Stimulated activated CD4-positive, alpha-beta T cell treated with anti-CD3 and anti-CD28 coated beads, Interleukin-2, amount 100 ng/mL, for 4 hours (primary cell): ENCODE measurements around the gene IL20RB.
A peak's percentile ranks its signal among the peaks of the same experiment; 100 is the strongest.

ENCODE experiments used
- DNase-seq: peaks from one replicate; pipeline ENCODE4 v3.0.0-alpha.2; 2020; ENCODE audit warnings: low read depth

IL20RB gene

GRCh38 chr3:136957751-136958288, at the start of gene IL20RB:
Gene IL20RB, plus strand, starts transcription at chr3:136957983. Its CDS starts 131 bp downstream, at chr3:136958114.
- no peak for DNase-seq

- DNase-seq = no peak
These were observed 49.5 kb upstream of the IL20RB start for GRCh38 chr3:136908297-136908696.

GRCh38 chr3:136909187-136909586, 48.6 kb upstream of the IL20RB start:
- no peak for DNase-seq

DNA sequence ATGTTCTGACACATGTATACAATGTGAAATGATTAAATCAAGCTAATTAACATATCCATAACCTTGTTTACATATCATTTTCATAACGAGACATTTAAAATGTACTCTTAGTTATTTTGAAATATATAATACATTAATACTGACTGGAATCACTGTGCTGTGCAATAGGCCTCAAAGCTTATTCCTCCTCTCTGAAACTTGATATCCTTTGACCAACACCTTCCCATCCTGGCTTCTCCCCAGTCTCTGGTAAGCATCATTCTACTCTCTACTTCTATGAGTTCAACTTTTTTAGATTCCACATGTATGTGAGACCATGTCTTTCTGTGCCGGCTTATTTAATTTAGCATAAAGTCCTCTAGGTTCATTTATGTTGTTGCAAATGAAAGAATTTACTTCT, 47.1 kb upstream of the IL20RB start:
- DNase-seq = no peak

DNA sequence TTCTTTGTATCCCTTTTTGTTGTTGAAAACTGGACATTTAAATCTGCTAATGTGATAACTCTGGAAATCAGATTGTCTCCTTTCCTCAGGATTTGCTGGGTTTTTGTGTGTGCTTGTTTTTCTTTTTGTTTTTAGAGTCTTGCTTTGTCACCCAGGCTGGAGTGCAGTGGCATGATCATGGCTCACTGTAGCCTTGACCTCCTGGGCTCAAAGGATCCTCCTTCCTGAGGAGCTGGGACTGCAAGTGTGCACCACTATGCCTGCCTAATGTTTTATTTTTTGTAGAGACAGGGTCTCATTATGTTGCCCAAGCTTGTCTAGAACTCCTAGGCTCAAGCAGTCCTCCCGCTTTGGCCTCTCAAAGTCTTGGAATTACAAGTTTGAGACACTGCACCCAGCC, 44.6 kb upstream of the IL20RB start:
- DNase-seq = no peak

DNA sequence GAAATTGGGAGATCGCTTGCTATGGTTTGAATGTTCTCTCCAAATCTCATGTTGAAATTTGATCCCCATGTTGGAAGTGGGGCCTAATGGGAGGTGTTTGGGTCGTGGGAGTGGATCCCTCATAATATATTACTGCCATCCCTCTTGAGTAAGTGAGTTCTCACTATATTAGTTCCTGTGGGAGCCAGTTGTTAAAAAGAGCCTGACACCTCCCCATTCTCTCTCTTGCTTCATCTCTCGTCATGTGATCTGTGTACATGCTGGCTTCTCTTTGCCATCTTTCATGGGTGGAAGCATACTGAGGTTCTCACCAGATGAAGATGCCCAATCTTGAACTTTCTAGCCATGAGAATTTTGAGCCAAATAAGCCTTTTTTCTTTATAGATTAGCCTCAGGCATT, 43.0 kb upstream of the IL20RB start:
- DNase-seq = no peak

- DNase-seq = no peak
These were observed 41.6 kb upstream of the IL20RB start for GRCh38 chr3:136916223-136916622.

DNA sequence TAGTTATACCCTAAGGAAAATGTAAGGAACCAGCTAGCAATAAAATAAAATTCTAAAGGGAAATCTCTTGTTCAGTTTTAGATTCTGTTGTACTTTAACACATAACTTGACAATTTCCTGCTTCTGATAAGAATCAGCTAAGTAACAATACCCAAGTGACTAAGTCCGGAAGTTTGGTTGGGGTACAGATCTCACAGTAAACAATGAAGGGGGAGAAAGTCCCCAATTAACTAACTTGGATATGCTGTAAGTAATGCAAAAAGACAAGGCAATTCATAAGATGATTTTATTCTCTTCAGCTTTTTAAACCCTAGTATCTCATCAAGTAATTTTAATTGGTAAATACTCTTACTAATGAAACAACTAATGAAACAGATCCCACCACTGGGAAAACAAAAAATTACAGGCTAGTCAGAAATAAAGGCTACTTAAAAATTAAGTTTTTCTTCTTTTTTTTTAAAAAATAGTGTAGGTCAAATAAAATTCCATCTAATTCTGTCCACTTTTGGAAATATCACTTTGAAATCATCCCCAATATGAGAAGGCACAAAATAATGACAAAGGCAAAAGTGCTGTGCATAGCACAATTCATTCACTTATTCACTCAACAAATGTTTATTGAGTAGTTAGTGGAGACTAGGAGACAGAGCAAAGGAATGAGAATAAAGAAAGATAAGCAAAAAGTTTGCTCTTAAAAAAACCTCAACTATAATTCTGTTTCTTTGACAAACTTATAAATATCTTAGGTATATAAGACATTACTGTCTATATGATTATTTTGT, 37.8 kb upstream of the IL20RB start:
- DNase-seq = peak; percentile 19

DNA sequence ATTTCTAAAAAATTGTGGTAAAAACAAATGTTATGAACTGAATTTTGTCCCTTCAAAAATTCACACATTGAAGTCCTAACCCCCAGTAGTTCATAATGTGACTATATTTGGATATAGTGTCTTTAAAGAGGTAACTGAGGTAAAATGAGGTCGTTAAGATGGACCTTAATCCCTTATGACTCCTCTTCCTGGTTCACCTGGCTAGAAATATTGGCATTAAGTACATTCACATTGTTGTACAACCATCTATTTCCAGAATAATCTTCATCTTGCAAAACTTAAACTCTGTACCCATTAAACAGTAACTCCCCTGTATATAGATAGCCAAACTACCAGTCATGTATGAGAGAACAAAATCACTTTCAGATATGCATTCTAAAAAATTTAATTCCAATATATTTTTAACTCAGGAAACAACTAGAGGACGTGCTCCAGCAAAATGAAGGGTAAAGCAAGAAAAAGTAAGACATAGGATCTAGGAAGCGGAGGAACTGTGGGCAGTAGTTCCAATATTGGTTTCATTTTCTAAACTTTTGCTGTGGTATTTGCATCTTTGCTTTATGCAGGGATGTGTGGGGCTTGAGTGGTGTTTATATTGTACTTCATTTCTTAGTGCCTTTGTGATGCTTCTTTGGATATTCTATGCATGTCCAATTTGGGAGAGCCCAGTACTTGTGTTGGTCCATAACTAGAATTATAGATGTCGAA, 36.7 kb upstream of the IL20RB start:
- no peak for DNase-seq

DNA sequence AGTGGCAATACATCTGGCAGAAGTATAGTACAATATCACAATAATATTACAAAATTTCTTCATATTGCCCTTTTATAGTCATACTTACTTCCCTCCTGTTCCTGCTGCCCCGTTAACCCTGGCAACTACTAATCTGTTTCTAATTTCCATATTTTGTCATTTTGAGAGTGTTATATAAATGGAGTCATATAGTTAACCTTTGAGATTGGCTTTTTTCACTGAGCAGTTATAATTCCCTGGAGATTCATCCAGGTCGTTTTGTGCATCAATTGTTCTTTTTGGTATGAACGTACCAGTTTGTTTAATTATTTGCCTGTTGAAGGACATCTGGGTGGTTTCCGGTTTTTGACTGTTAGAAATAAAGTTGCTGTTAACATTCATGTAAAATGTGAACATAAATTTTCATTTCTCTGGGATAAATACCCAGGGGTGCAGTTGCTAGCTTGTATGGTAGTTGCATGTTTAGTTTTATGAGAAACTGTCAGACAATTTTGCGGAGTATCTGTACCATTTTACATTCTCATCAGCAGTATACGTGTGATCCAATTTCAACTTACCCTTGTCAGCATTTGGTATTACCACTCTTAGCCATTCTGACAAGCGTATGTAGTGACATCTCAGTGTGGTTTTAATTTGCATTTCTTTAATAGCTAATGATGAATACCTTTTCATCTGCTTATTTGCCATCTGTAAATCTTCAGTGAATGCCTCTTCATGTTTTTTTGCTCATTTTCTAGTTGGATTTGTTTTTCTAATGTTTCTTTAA, 32.2 kb upstream of the IL20RB start:
- DNase-seq = no peak

GRCh38 chr3:136928240-136928639, 29.5 kb upstream of the IL20RB start:
- DNase-seq = no peak

DNA sequence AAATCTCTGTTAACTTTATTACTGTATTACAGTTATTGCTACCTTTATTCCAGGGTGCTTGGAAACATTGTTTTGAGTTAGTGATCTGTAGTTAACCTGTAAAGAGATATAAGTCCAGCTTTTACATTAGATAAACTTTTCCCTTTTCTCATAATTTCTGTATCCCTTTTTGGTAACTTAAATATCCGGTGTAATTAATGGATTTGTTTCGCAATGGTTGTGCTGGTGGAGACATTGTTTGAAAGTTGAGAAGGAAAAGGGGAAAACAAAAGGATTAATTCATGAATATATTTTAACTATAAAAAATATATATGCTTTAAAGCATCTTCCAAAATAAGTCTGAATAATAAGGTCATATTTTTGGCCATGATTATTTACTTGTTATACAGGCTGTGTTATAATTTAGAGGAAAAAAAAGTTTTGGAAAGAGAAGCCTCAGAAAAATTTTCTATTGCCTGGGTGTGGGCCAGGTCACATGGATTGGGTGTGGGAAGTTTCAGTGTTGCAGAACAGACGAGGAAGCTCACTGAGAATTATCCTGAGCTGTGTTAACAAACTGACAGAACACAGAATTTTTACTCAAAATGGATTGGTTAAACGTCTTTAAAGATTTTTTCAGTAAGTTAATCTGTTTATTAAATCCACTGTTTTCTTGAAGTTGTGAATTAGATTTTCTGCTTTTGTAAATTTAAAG, 27.7 kb upstream of the IL20RB start:
- no peak for DNase-seq

DNA sequence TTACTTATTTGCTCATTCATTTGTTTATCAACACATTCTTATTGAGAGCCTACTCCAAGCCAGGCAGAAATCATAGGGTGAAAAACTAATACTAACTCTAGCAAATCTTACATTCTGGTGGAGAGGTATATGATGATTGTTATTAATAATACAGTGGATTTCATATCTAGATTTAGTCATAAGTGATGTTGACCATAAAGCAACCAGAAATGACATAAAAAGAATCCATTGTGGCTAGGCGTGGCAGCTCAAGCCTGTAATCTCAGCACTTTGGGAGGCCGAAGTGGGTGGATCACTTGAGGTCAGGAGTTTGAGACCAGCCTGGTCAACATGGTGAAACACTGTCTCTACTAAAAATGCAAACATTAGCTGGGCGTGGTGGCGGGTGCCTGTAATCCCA, 26.2 kb upstream of the IL20RB start:
- no peak for DNase-seq

- DNase-seq = no peak
These were observed 25.3 kb upstream of the IL20RB start for GRCh38 chr3:136932523-136932922.

- no peak for DNase-seq
These were observed 24.6 kb upstream of the IL20RB start for GRCh38 chr3:136932978-136933772.

- no peak for DNase-seq
These were observed 20.6 kb upstream of the IL20RB start for GRCh38 chr3:136937175-136937574.

- no peak for DNase-seq
These were observed 19.9 kb upstream of the IL20RB start for GRCh38 chr3:136937851-136938250.

- DNase-seq = no peak
These were observed 19.4 kb upstream of the IL20RB start for GRCh38 chr3:136938334-136938733.

GRCh38 chr3:136939489-136939888, 18.3 kb upstream of the IL20RB start:
- DNase-seq = no peak

GRCh38 chr3:136942803-136943202, 15.0 kb upstream of the IL20RB start:
- DNase-seq = no peak

- no peak for DNase-seq
These were observed 14.3 kb upstream of the IL20RB start for GRCh38 chr3:136943436-136943835.
